Stimulated activated CD4-positive, alpha-beta T cell treated with anti-CD3 and anti-CD28 coated beads, Interleukin-15, amount 100 ng/mL, for 48 hours (primary cell): ENCODE data around the gene F5.

ENCODE experiments used
- DNase-seq, 2 donors: peaks; one replicate each; pipeline ENCODE4 v3.0.0-alpha.2; 2020; ENCODE audit warnings: low read depth in 2 of 2

F5 gene

GRCh38 chr1:169586395-169587255 is at the start of gene F5:
F5 (minus strand) TSS chr1:169586481; CDS start chr1:169586386, 95 bp downstream.
- peak; percentile 72 to 76 for DNase-seq

- no peak for DNase-seq
These were observed 48.6 kb upstream of the F5 start for GRCh38 chr1:169634877-169635276.

GRCh38 chr1:169634145-169634544 is 47.9 kb upstream of the F5 start:
- DNase-seq: no peak

- no peak for DNase-seq
These were observed 45.0 kb upstream of the F5 start for GRCh38 chr1:169631249-169631648.

GRCh38 chr1:169630006-169630405 is 43.7 kb upstream of the F5 start, which contains the start of gene SELP:
SELP (minus strand) TSS chr1:169630124; CDS start chr1:169630074, 50 bp downstream.
- DNase-seq: no peak

- DNase-seq: no peak
These were observed 38.6 kb upstream of the F5 start for GRCh38 chr1:169624912-169625311.

GRCh38 chr1:169624122-169624521 is 37.8 kb upstream of the F5 start:
- no peak for DNase-seq

- no peak for DNase-seq
These were observed 37.0 kb upstream of the F5 start for GRCh38 chr1:169623132-169623926.

GRCh38 chr1:169620565-169620964 is 34.3 kb upstream of the F5 start:
- DNase-seq: no peak

GRCh38 chr1:169618367-169618766 is 32.1 kb upstream of the F5 start:
- DNase-seq: no peak

GRCh38 chr1:169615803-169616202 is 29.5 kb upstream of the F5 start:
- DNase-seq: no peak

GRCh38 chr1:169610858-169611257 is 24.6 kb upstream of the F5 start:
- DNase-seq: no peak

GRCh38 chr1:169610108-169610507 is 23.8 kb upstream of the F5 start:
- DNase-seq: no peak

GRCh38 chr1:169608226-169608625 is 21.9 kb upstream of the F5 start:
- no peak for DNase-seq

GRCh38 chr1:169604781-169605560 is 18.7 kb upstream of the F5 start:
- no peak for DNase-seq

- DNase-seq: no peak
These were observed 15.0 kb upstream of the F5 start for GRCh38 chr1:169601096-169601881.

GRCh38 chr1:169595764-169596711 is 9.8 kb upstream of the F5 start:
- peak in 1 of 2 donors; percentile 17 for DNase-seq

- DNase-seq: peak in 1 of 2 donors; percentile 35
These were observed 8.1 kb upstream of the F5 start for GRCh38 chr1:169594391-169594790.

- DNase-seq: no peak
These were observed 4.7 kb upstream of the F5 start for GRCh38 chr1:169590932-169591331.
